ES-I3 (cell line): ENCODE data around the gene CNFN.
A peak's percentile ranks its signal among the peaks of the same experiment; 100 is the strongest.

Source experiments
- H3K36me3 ChIP-seq: 2 replicates; pipeline ENCODE4 v1.6.1; 2013; ENCODE audit warnings: mild to moderate bottlenecking, low read length, control low read depth, moderate library complexity; ENCODE audit not compliant: insufficient read depth
- H3K4me1 ChIP-seq: 2 replicates; pipeline ENCODE4 v1.6.1; 2013; ENCODE audit warnings: mild to moderate bottlenecking, control low read depth, low read length; ENCODE audit not compliant: insufficient read depth
- H3K9ac ChIP-seq: 2 replicates; pipeline ENCODE4 v1.6.1; 2013; ENCODE audit warnings: low read depth, mild to moderate bottlenecking, low read length, moderate library complexity
- H3K9me3 ChIP-seq: 2 replicates; pipeline ENCODE4 v1.6.1; 2013; ENCODE audit warnings: mild to moderate bottlenecking, low read length, moderate library complexity; ENCODE audit not compliant: control insufficient read depth, insufficient read depth

Gene CNFN

GRCh38 chr19:42389899-42390298 lies at the start of gene CNFN:
CNFN (minus strand) TSS chr19:42390297; CDS start chr19:42389037, 1,260 bp downstream.
- no peak within 1 kb of the TSS for H3K9ac ChIP-seq
- H3K4me1 ChIP-seq, result peaks cover 10% of the 10 kb centered on the region; the same call in 1 of the 2 replicates
- no peaks in the 10 kb centered on the region for H3K36me3 ChIP-seq
- no peaks in the 10 kb centered on the region for H3K9me3 ChIP-seq

GRCh38 chr19:42436006-42436405 lies 45.9 kb upstream of the CNFN start:
- peaks cover 3% of the 10 kb centered on the region; the same call in 1 of the 2 replicates for H3K4me1 ChIP-seq

GRCh38 chr19:42435316-42435715 lies 45.2 kb upstream of the CNFN start:
- Histone ChIP-seq H3K4me1 (peaks cover 3% of the 10 kb centered on the region; the same call in 1 of the 2 replicates), H3K36me3 (no peaks in the 10 kb centered on the region), H3K9me3 (no peaks in the 10 kb centered on the region), H3K9ac (no peak overlapping the region)

More at GRCh38 chr19:42436006-42436405, 45.9 kb upstream of the CNFN start:
- no peaks in the 10 kb centered on the region for H3K9me3 ChIP-seq
- H3K36me3 ChIP-seq, result no peaks in the 10 kb centered on the region
- no peak overlapping the region for H3K9ac ChIP-seq

GRCh38 chr19:42433503-42434260 lies 43.6 kb upstream of the CNFN start:
- H3K36me3 ChIP-seq, result no peaks in the 10 kb centered on the region
- H3K9ac ChIP-seq, result no peak overlapping the region
- H3K4me1 ChIP-seq, result peaks cover 3% of the 10 kb centered on the region; the same call in 1 of the 2 replicates
- H3K9me3 ChIP-seq, result no peaks in the 10 kb centered on the region

GRCh38 chr19:42431486-42431885 lies 41.4 kb upstream of the CNFN start:
- H3K4me1 ChIP-seq, result peaks cover 3% of the 10 kb centered on the region; the same call in 1 of the 2 replicates
- H3K9me3 ChIP-seq, result no peaks in the 10 kb centered on the region
- no peaks in the 10 kb centered on the region for H3K36me3 ChIP-seq
- no peak overlapping the region for H3K9ac ChIP-seq

- H3K4me1 ChIP-seq, result peaks cover 3% of the 10 kb centered on the region; the same call in 1 of the 2 replicates
- H3K36me3 ChIP-seq, result no peaks in the 10 kb centered on the region
- H3K9me3 ChIP-seq, result no peaks in the 10 kb centered on the region
- H3K9ac ChIP-seq, result no peak overlapping the region
Observed at GRCh38 chr19:42428676-42429075, 38.6 kb upstream of the CNFN start.

- no peaks in the 10 kb centered on the region for H3K9me3 ChIP-seq
- no peaks in the 10 kb centered on the region for H3K36me3 ChIP-seq
- no peak within 1 kb of the TSS for H3K9ac ChIP-seq
- H3K4me1 ChIP-seq, result no peaks in the 10 kb centered on the region; the same call in none of the 2 replicates
Observed at GRCh38 chr19:42427313-42427712, 37.2 kb upstream of the CNFN start, which contains the start of gene LIPE. LIPE (minus strand) TSS chr19:42427388; CDS start chr19:42427149, 239 bp downstream.

GRCh38 chr19:42426643-42427042 lies 36.5 kb upstream of the CNFN start:
- H3K9ac ChIP-seq, result no peak overlapping the region
- no peaks in the 10 kb centered on the region; the same call in none of the 2 replicates for H3K4me1 ChIP-seq
- no peaks in the 10 kb centered on the region for H3K36me3 ChIP-seq
- no peaks in the 10 kb centered on the region for H3K9me3 ChIP-seq

- no peaks in the 10 kb centered on the region for H3K9me3 ChIP-seq
- H3K4me1 ChIP-seq, result no peaks in the 10 kb centered on the region; the same call in none of the 2 replicates
- H3K9ac ChIP-seq, result no peak overlapping the region
- no peaks in the 10 kb centered on the region for H3K36me3 ChIP-seq
Observed at GRCh38 chr19:42424712-42425131, 34.6 kb upstream of the CNFN start.

- peak overlapping the region; percentile 84; the same call in 1 of the 2 replicates for H3K9ac ChIP-seq
- H3K36me3 ChIP-seq, result no peaks in the 10 kb centered on the region
- H3K9me3 ChIP-seq, result no peaks in the 10 kb centered on the region
- no peaks in the 10 kb centered on the region; the same call in none of the 2 replicates for H3K4me1 ChIP-seq
Observed at GRCh38 chr19:42424345-42424707, 34.2 kb upstream of the CNFN start.

GRCh38 chr19:42423462-42424344 lies 33.6 kb upstream of the CNFN start:
- H3K9me3 ChIP-seq, result no peaks in the 10 kb centered on the region
- peak overlapping the region; percentile 84 for H3K9ac ChIP-seq
- H3K36me3 ChIP-seq, result no peaks in the 10 kb centered on the region
- H3K4me1 ChIP-seq, result no peaks in the 10 kb centered on the region; the same call in none of the 2 replicates

- Histone ChIP-seq H3K9ac (peak overlapping the region; percentile 84), H3K36me3 (no peaks in the 10 kb centered on the region), H3K4me1 (no peaks in the 10 kb centered on the region; the same call in none of the 2 replicates), H3K9me3 (no peaks in the 10 kb centered on the region)
Observed at GRCh38 chr19:42422901-42423461, 32.9 kb upstream of the CNFN start.

GRCh38 chr19:42422092-42422900 lies 32.2 kb upstream of the CNFN start:
- Histone ChIP-seq H3K36me3 (no peaks in the 10 kb centered on the region), H3K9ac (peak overlapping the region; percentile 84; the same call in 1 of the 2 replicates), H3K9me3 (no peaks in the 10 kb centered on the region), H3K4me1 (no peaks in the 10 kb centered on the region; the same call in none of the 2 replicates)
